Measurements from ENCODE around the gene MOK.
"Not testable (repeated sequence)": the region's sequence is repeated elsewhere in the genome, so short reads cannot be mapped to it uniquely, and the experiment has no call there.

- not testable (repeated sequence) for TF ChIP-seq CTCF (conservative IDR thresholded peaks at IDR 0.05 in 1 of 2, IDR thresholded peaks at IDR 0.05 in 1 of 2; ENCODE audit: low read depth in 1 of 2, low read length in 2 of 2); EZH2 (IDR thresholded peaks at IDR 0.05; ENCODE audit: low read length, missing control alignments)
Measured at GRCh38 chr14:102240481-102240880, 64.5 kb downstream of the MOK start.
